Activated CD8-positive, alpha-beta T cell treated with anti-CD3 and anti-CD28 coated beads, Interleukin-2, amount 10 ng/mL, durations not matched to agents 7 days and 5 days (primary cell): ENCODE results near the gene STKLD1. TPM values are rescaled to one million over a fixed set of nuclear protein-coding genes. Genes with fewer than 3 reads are reported as not detected.

ENCODE experiments used
- ATAC-seq: fragments of 150-1000 bp; cut with Tn5 transposase; one replicate; pipeline ENCODE4 v1.10.0; 2021; ENCODE audit warnings: moderate library complexity
- CTCF ChIA-PET: fragments of 350-600 bp; sonication (Branson Sonifier 250); formaldehyde crosslinking; loops from one replicate; lab custom pipeline; 2021; ENCODE audit warnings: antibody characterized with exemption; lab: Charles Lee
- POLR2A ChIA-PET: fragments of 350-600 bp; sonication (Branson Sonifier 250); formaldehyde crosslinking; loops from one replicate; lab custom pipeline; 2021; ENCODE audit warnings: antibody characterized with exemption; lab: Charles Lee
- DNase-seq: peaks from one replicate; pipeline ENCODE4 v3.0.0-alpha.2; 2020
- H3K27ac Mint-ChIP-seq: one replicate; pipeline ENCODE4 v1.8.0; 2021; ENCODE audit warnings: mild to moderate bottlenecking, mixed read lengths
- H3K27me3 Mint-ChIP-seq: one replicate; pipeline ENCODE4 v1.8.0; 2021; ENCODE audit warnings: low read depth, mixed read lengths
- H3K36me3 Mint-ChIP-seq: one replicate; pipeline ENCODE4 v1.8.0; 2021; ENCODE audit warnings: low read depth, mixed read lengths
- H3K4me1 Mint-ChIP-seq: one replicate; pipeline ENCODE4 v1.8.0; 2021; ENCODE audit warnings: low read depth, mixed read lengths
- H3K4me3 Mint-ChIP-seq: one replicate; pipeline ENCODE4 v1.8.0; 2021; ENCODE audit warnings: mild to moderate bottlenecking, mixed read lengths
- H3K9me3 Mint-ChIP-seq: one replicate; pipeline ENCODE4 v1.8.0; 2022; ENCODE audit warnings: mixed read lengths; ENCODE audit not compliant: insufficient read depth
- total RNA-seq, 2 experiments: library from RNA; stranded (reverse); gene quantifications; one replicate each; pipeline ENCODE4 v1.2.3, GENCODE V29; 2021

STKLD1 gene
- total RNA-seq, 2 experiments from 2014 or later: 0.71 to 0.76 TPM

DNA sequence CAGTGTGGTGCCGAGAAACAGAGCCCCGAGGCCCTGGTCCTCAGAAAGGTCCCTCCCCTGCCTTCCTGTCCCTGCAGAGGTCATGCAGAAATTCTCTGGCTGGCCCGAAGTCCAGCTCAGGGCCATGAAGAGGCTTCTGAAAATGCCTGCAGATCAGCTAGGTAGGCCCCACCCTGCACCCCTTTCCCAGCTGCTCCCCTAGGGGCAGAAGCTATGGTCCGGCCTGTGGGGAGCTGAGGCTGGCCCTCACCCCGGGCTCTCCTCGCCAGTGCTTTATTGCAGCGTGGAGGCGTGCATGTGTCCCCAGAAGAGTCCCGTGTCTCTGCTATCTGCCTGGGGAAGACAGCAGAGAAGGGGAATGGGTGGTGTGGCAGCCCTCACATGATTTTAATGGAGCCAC is 21.7 kb downstream of the STKLD1 start:
- POLR2A ChIA-PET: no interaction called here
- H3K4me1 Mint-ChIP-seq: peaks cover 5% of the 10 kb centered on the region
- ATAC-seq (no peak), DNase-seq (no peak)
- H3K4me3 Mint-ChIP-seq: no peak overlapping the region
- H3K36me3 Mint-ChIP-seq: peaks cover 2% of the 10 kb centered on the region
- CTCF ChIA-PET: no interaction called here
- no peaks in the 10 kb centered on the region for H3K27me3 Mint-ChIP-seq
- no peaks in the 10 kb centered on the region for H3K9me3 Mint-ChIP-seq
- H3K27ac Mint-ChIP-seq: no peak overlapping the region

DNA sequence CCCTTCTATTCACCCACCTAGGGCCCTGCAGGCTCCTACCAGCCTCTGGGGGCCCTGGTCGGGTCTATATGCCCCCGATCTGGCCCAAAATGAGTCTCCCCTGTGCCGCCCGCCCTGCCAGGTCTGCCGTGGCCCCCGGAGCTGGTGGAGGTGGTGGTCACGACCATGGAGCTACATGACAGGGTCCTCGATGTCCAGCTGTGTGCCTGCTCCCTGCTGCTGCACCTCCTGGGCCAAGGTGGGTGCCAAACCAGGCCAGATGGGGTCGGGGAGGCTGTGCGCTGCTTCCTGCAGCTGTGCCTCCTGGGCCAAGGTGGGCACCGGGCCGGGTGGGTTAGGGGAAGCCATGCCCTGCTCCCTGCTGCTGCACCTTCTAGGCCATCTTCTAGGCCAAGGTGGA is 24.1 kb downstream of the STKLD1 start:
- no peak overlapping the region for H3K4me3 Mint-ChIP-seq
- DNase-seq (no peak), ATAC-seq (no peak)
- H3K4me1 Mint-ChIP-seq: peaks cover 5% of the 10 kb centered on the region
- H3K27ac Mint-ChIP-seq: no peak overlapping the region
- ChIA-PET POLR2A (no interaction called here), CTCF (interaction anchor here (0.9 kb wide), 1 partner anchor 17 kb away, joined by 3 read pairs; the partner anchor contains the start of gene REXO4)
- peaks cover 3% of the 10 kb centered on the region for H3K36me3 Mint-ChIP-seq
- no peaks in the 10 kb centered on the region for H3K9me3 Mint-ChIP-seq
- no peaks in the 10 kb centered on the region for H3K27me3 Mint-ChIP-seq

DNA sequence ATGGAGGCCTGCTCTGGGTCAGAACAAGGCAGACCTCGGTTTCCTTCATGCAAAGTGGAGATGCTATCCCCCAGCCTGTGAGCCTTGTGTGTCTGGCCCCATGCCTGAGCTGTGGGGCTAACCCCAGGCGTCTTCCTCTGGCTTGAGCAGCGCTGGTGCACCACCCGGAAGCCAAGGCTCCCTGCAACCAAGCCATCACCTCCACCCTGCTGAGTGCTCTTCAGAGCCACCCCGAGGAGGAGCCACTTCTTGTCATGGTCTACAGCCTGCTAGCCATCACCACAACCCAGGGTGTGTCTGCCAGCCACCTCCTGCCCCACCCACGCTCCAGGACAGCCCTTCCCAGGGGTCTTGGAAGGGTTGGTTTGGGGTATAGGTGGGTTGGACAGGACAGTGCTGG is 25.4 kb downstream of the STKLD1 start:
- CTCF ChIA-PET: no interaction called here
- DNase-seq (no peak), ATAC-seq (no peak)
- Mint-ChIP-seq H3K4me1 (peaks cover 5% of the 10 kb centered on the region), H3K4me3 (no peak overlapping the region), H3K9me3 (no peaks in the 10 kb centered on the region), H3K27ac (no peak overlapping the region), H3K27me3 (no peaks in the 10 kb centered on the region), H3K36me3 (peaks cover 15% of the 10 kb centered on the region)
- POLR2A ChIA-PET: no interaction called here

DNA sequence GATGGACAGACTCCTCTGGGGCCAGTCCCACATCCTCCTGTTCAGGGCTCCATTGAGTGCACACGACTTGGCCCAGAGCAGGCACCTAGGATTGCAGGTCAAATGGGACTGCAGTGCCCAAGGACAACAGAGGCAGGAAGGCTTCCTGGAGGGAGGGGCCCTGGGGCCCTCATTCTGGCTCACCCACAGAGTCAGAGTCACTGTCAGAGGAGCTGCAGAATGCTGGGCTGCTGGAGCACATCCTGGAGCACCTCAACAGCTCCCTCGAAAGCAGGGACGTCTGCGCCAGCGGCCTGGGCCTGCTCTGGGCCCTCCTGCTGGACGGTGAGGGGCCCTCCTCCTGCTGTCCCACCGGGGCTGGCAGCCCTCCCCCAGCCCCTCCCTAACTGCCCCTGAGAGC is 26.5 kb downstream of the STKLD1 start:
- peaks cover 12% of the 10 kb centered on the region for H3K4me1 Mint-ChIP-seq
- POLR2A ChIA-PET: interaction anchor here (1.3 kb wide), 1 partner anchor 28 kb away, joined by 6 read pairs; no protein-coding TSS in a partner anchor
- peak overlapping the region; percentile 25 for H3K27ac Mint-ChIP-seq
- DNase-seq: no peak
- H3K27me3 Mint-ChIP-seq: no peaks in the 10 kb centered on the region
- H3K36me3 Mint-ChIP-seq: peaks cover 23% of the 10 kb centered on the region
- ATAC-seq: no peak
- H3K4me3 Mint-ChIP-seq: no peak overlapping the region
- H3K9me3 Mint-ChIP-seq: no peaks in the 10 kb centered on the region
- CTCF ChIA-PET: interaction anchor here (1.6 kb wide), 1 partner anchor 19 kb away, joined by 7 read pairs; no protein-coding TSS in a partner anchor

DNA sequence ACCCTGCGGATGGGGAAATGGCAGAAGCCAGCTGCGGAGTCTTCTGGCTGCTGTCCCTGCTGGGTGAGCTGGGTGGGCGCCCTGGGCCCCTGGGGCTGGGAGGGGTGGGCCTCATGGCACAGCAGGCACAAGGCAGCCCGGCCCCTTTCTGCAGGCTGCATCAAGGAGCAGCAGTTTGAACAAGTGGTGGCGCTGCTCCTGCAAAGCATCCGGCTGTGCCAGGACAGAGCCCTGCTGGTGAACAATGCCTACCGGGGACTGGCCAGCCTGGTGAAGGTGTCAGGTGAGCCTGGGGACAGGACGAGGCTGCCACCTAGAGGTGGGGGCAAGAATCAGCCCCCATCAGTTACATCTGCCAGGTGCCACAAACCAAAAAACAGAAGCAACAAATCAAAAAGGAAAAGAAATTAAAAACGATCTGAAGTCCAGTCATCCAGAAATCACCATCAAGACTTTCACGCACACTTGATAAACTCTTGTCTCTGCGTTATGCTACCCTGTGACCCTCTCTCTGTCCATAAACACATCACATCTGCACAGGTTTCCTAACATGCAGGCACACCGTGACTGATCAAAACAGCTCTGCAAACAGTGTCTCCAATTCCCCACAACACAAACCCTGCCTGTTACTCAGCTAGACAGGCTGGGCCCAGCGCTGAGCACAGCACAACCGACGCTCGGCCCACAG is 27.7 kb downstream of the STKLD1 start:
- Mint-ChIP-seq H3K36me3 (peaks cover 27% of the 10 kb centered on the region), H3K9me3 (no peaks in the 10 kb centered on the region), H3K4me3 (no peak overlapping the region), H3K27me3 (no peaks in the 10 kb centered on the region), H3K27ac (peak overlapping the region; percentile 34), H3K4me1 (peaks cover 12% of the 10 kb centered on the region)
- DNase-seq: peak; percentile 72
- ATAC-seq: peak; percentile 57
- CTCF ChIA-PET: interaction anchor here (1.0 to 1.8 kb wide), 8 partner anchors 20 to 218 kb away, joined by 3 to 7 read pairs (median 4); partner anchors contain the start of genes SURF1 and SURF2
- POLR2A ChIA-PET: no interaction called here

DNA sequence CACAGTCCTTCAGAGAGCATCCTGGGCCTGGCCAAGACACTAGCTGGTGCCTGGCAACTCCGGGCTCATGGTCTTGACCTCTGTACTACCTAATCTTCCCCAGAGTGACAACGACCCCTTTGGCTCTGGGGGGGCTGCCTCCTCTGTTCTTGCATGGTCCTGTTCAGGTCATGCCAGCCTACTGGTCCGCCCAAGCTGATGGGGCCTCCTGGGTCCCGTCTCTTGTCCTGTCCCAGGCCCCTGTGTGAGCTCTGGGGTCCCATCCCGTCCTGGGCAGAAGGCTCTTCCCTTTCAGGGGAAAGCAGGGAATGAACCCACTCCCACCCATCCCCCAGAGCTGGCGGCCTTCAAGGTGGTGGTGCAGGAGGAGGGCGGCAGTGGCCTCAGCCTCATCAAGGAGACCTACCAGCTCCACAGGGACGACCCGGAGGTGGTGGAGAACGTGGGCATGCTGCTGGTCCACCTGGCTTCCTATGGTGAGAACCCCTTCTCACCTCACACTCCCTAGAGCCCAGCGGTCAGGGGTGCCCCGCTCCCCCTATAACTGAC is 28.4 kb downstream of the STKLD1 start:
- Mint-ChIP-seq H3K4me3 (no peak overlapping the region), H3K36me3 (peaks cover 28% of the 10 kb centered on the region), H3K27me3 (no peaks in the 10 kb centered on the region), H3K9me3 (no peaks in the 10 kb centered on the region), H3K27ac (no peak overlapping the region), H3K4me1 (peaks cover 12% of the 10 kb centered on the region)
- ATAC-seq: no peak
- POLR2A ChIA-PET: no interaction called here
- DNase-seq: no peak
- CTCF ChIA-PET: interaction anchor here (1.0 to 1.8 kb wide), 6 partner anchors 33 to 218 kb away, joined by 3 to 6 read pairs (median 4); partner anchors contain the start of genes SURF1 and SURF2

DNA sequence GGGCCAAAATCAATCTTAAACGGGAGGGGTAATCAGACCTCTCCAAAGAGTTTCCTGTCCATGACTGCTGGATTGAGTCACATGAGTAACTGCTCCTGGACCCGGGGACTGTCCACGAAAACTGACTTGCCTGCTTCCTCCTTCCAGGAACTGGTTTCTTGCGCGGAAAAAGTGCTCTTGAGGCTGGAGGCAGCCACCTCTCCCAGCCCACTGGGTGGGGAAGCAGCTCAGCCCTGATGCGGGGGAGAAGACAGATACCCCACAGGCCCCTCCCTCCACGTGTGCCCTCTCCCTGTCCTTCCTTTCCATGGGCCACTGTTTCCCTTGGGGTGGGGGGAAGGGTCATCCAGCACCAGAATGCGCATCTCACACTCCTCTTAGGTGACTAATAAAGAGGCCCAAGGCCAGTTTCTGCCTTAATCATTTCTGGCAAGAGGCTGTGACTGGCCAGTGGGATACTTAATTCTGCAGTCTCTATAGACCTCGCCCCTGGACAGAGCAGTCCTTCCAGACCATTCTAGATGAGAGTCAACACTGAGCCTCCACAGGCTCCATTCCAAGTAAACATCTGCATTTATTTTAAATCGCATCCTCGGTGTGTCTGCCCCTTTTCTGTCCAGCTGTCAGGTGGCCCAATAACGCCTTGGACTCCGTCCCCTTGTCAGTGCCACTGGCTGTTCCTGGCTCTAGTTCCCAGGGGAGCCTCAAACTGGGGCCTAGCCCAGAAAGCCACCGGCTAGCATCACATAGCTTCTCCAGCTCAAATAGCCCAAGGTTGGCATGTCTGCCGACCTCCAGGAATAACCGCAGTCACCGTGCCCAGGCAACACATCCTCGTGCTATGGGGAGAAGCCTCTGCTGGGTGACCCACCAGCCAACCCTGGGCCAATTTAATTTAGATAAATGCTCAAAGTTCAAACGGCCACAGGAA is 29.6 kb downstream of the STKLD1 start:
- DNase-seq: no peak
- Mint-ChIP-seq H3K9me3 (no peaks in the 10 kb centered on the region), H3K4me1 (peaks cover 12% of the 10 kb centered on the region), H3K4me3 (no peak overlapping the region), H3K27me3 (no peaks in the 10 kb centered on the region), H3K27ac (no peak overlapping the region), H3K36me3 (peaks cover 38% of the 10 kb centered on the region)
- ATAC-seq: no peak
- ChIA-PET POLR2A (no interaction called here), CTCF (interaction anchor here (0.6 to 1.8 kb wide), 9 partner anchors 10 to 321 kb away, joined by 3 to 9 read pairs (median 4); partner anchors contain the start of gene RPL7A)

DNA sequence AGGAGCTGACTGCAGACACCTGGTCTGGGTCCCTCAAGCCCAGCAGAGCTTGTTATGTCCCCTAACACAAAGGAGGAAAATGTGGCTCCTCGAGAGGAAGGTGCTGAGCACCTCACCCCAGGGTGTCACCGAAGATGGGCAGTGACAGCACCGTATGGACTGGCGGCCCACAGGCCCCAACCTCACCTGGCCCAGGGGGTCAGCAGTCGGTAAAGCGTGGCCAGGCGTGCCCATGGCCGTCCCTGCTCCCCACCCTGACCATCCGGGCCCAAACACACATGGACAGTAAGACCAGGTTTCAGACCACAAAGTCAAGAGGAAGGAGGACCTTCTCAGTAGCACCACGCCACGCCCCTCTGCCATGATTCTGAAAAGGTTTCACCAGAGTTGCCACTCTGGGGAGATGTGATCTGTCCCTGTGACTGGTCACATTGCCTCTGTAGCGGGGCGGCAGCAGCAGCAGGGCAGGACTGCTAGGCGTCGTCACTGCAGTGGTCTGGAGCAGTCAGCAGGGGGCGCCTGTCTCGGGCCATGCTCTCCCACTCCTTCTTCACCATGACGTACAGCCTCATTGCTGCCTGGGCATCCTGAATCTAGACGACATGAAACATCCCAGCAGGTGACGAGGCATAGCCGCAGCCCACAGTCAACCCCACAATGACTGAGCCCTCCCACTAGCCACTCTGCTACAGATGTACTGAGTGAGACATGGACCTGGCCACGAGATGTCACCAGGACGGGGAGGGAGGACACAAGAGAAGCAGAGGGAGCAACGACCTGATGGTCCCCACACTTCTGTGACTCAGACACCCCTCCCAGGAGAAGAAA is 30.5 kb downstream of the STKLD1 start:
- ChIA-PET CTCF (interaction anchor here (0.6 to 1.8 kb wide), 7 partner anchors 9 to 320 kb away, joined by 3 to 9 read pairs (median 4); partner anchors contain the start of gene RPL7A), POLR2A (no interaction called here)
- ATAC-seq (peak; percentile 92), DNase-seq (peak; percentile 85)
- H3K4me1 Mint-ChIP-seq: peaks cover 12% of the 10 kb centered on the region
- no peak overlapping the region for H3K4me3 Mint-ChIP-seq
- no peaks in the 10 kb centered on the region for H3K27me3 Mint-ChIP-seq
- peaks cover 41% of the 10 kb centered on the region for H3K36me3 Mint-ChIP-seq
- H3K9me3 Mint-ChIP-seq: no peaks in the 10 kb centered on the region
- peak overlapping the region; percentile 79 for H3K27ac Mint-ChIP-seq

DNA sequence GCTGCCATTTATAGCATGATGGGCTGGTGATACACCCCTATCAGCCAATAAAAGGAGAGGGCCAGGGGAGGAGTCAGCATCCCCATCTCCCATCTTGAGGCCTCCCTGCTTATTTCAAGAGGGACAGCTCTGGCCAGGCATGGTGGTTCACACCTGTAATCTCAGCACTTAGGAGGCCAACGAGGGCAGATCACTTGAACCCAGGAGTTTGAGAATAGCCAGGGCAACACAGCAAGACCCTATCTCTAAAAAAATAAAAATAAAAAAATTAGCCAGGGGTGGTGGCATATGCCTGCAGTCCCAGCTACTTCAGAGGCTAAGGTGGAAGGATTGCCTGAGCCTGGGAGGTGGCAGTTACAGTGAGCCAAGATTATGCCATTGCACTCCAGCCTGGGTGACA is 31.9 kb downstream of the STKLD1 start:
- POLR2A ChIA-PET: no interaction called here
- CTCF ChIA-PET: no interaction called here

DNA sequence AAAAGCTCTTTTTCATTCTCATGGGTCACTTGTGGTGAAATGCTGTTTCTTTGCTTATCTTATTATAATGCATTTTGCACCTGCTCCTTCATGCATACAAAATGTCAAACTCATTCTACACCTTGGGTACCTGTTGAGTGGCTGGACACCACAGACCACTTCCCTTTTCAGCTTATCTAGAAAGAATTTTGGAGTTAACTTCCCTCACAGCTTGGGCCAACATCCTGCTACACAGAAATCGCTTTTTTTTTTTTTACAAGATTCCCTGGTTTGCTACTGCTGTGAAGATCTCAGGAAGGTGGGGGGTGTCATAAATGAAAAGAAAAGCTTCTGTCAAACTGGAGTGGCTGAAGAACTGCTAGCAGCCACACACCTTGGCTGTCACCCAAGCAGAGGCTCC is 39.0 kb downstream of the STKLD1 start:
- H3K36me3 Mint-ChIP-seq: peaks cover 49% of the 10 kb centered on the region
- peak overlapping the region; percentile 22 for H3K4me3 Mint-ChIP-seq
- no peaks in the 10 kb centered on the region for H3K27me3 Mint-ChIP-seq
- no peaks in the 10 kb centered on the region for H3K9me3 Mint-ChIP-seq
- peaks cover 51% of the 10 kb centered on the region for H3K4me1 Mint-ChIP-seq
- CTCF ChIA-PET: interaction anchor here (2.3 kb wide), 1 partner anchor 9 kb away, joined by 9 read pairs; no protein-coding TSS in a partner anchor
- POLR2A ChIA-PET: interaction anchor here (1.0 to 1.5 kb wide), 2 partner anchors 44 to 58 kb away, joined by 4 to 6 read pairs; no protein-coding TSS in a partner anchor
- DNase-seq (no peak), ATAC-seq (no peak)
- H3K27ac Mint-ChIP-seq: peak overlapping the region; percentile 47

More for the DNA sequence above, 31.9 kb downstream of the STKLD1 start:
- H3K4me1 Mint-ChIP-seq: peaks cover 8% of the 10 kb centered on the region
- no peak for ATAC-seq
- no peak overlapping the region for H3K4me3 Mint-ChIP-seq
- no peaks in the 10 kb centered on the region for H3K27me3 Mint-ChIP-seq
- peaks cover 49% of the 10 kb centered on the region for H3K36me3 Mint-ChIP-seq
- no peaks in the 10 kb centered on the region for H3K9me3 Mint-ChIP-seq
- H3K27ac Mint-ChIP-seq: no peak overlapping the region
- DNase-seq: no peak
